Type B pancreatic cell (in vitro differentiated cells): ENCODE results near the gene STX2. TPM values are rescaled to one million over a fixed set of nuclear protein-coding genes. Genes with fewer than 3 reads are reported as not detected.
A peak's percentile ranks its signal among the peaks of the same experiment; 100 is the strongest.
"Not testable (repeated sequence)": the region's sequence is repeated elsewhere in the genome, so short reads cannot be mapped to it uniquely, and the experiment has no call there.

Experiments
- DNase-seq: peaks from one replicate; pipeline ENCODE4 v3.0.0; 2021; ENCODE audit warnings: mixed read lengths; ENCODE audit not compliant: unreplicated experiment; ENCODE audit errors: extremely low spot score
- H3K27ac Mint-ChIP-seq: 2 replicates; pipeline ENCODE4 v1.8.0; 2021; ENCODE audit warnings: mild to moderate bottlenecking, mixed read lengths
- H3K27me3 Mint-ChIP-seq: 2 replicates; pipeline ENCODE4 v1.8.0; 2021; ENCODE audit warnings: mixed read lengths
- H3K36me3 Mint-ChIP-seq: 2 replicates; pipeline ENCODE4 v1.8.0; 2021; ENCODE audit warnings: mixed read lengths
- H3K4me1 Mint-ChIP-seq: one replicate; pipeline ENCODE4 v1.8.0; 2021; ENCODE audit warnings: mixed read lengths; ENCODE audit not compliant: unreplicated experiment
- H3K4me3 Mint-ChIP-seq: 2 replicates; pipeline ENCODE4 v1.8.0; 2021; ENCODE audit warnings: mild to moderate bottlenecking, mixed read lengths
- H3K9me3 Mint-ChIP-seq: 2 replicates; pipeline ENCODE4 v1.8.0; 2021; ENCODE audit warnings: mixed read lengths
- CTCF ChIP-seq: fragments of 200-600 bp; sonication (generic); conservative IDR thresholded peaks from 2 replicates; pipeline ENCODE4 v1.5.0; 2021; ENCODE audit warnings: antibody characterized with exemption, mild to moderate bottlenecking
- total RNA-seq: library from RNA; stranded (reverse); gene quantifications from 2 replicates; pipeline ENCODE4 v1.2.1, GENCODE V29; 2021; ENCODE audit warnings: low replicate concordance

Gene STX2
- total RNA-seq, 1 donor from 2014 or later: 17.3 TPM

GRCh38 chr12:130872179-130873096 is 33.4 kb upstream of the STX2 start:
- H3K4me3 Mint-ChIP-seq: peak overlapping the region; percentile 96
- H3K4me1 Mint-ChIP-seq: peaks cover 32% of the 10 kb centered on the region
- no peak for DNase-seq
- no peak for TF ChIP-seq CTCF
- peak overlapping the region; percentile 94 for H3K27ac Mint-ChIP-seq
- peaks cover 44% of the 10 kb centered on the region for H3K36me3 Mint-ChIP-seq
- no peaks in the 10 kb centered on the region for H3K9me3 Mint-ChIP-seq
- H3K27me3 Mint-ChIP-seq: no peaks in the 10 kb centered on the region

- Mint-ChIP-seq H3K36me3 (peaks cover 34% of the 10 kb centered on the region), H3K4me3 (peak within 1 kb of the TSS; percentile 96), H3K9me3 (no peaks in the 10 kb centered on the region), H3K27ac (peak within 1 kb of the TSS; percentile 94), H3K4me1 (peaks cover 23% of the 10 kb centered on the region), H3K27me3 (no peaks in the 10 kb centered on the region)
- no peak for TF ChIP-seq CTCF
- DNase-seq: peak; percentile 93
Observed at GRCh38 chr12:130871286-130872178, 32.5 kb upstream of the STX2 start, which contains the start of gene RAN. Gene RAN (plus strand): TSS chr12:130872066. CDS start chr12:130872594, 528 bp downstream.

- peak; percentile 69 for TF ChIP-seq CTCF
- H3K27ac Mint-ChIP-seq: peak overlapping the region; percentile 92
- DNase-seq: no peak
- peaks cover 26% of the 10 kb centered on the region for H3K36me3 Mint-ChIP-seq
- H3K4me1 Mint-ChIP-seq: peaks cover 20% of the 10 kb centered on the region
- H3K4me3 Mint-ChIP-seq: peak overlapping the region; percentile 84
- H3K9me3 Mint-ChIP-seq: no peaks in the 10 kb centered on the region
- no peaks in the 10 kb centered on the region for H3K27me3 Mint-ChIP-seq
Observed at GRCh38 chr12:130870442-130871285, 31.6 kb upstream of the STX2 start.

DNA sequence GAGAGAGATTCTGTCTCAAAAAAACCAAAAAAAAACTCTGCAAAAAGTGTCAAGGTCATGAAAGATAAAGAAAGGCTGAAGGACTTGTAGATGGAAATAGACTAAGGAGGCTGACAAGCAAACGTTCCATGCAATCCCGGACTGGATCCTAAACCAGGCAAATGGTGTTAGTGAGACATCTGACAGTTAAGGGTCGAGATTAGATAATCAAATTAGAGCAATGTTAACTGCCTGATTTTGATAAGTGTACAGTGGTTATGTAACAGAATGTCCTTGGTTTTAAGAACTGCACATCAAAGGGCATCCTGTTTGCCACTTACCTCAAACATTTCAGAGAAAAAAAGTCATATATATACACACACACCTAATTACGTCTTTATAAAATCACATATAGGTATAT is 29.4 kb upstream of the STX2 start:
- Mint-ChIP-seq H3K4me3 (no peak overlapping the region), H3K4me1 (peaks cover 9% of the 10 kb centered on the region), H3K36me3 (peaks cover 9% of the 10 kb centered on the region), H3K27ac (peak overlapping the region; percentile 37), H3K9me3 (no peaks in the 10 kb centered on the region), H3K27me3 (no peaks in the 10 kb centered on the region)
- no peak for DNase-seq
- TF ChIP-seq CTCF: no peak

- H3K36me3 Mint-ChIP-seq: no peaks in the 10 kb centered on the region
- H3K27me3 Mint-ChIP-seq: no peaks in the 10 kb centered on the region
- no peak overlapping the region for H3K4me3 Mint-ChIP-seq
- peak; percentile 23 for TF ChIP-seq CTCF
- no peaks in the 10 kb centered on the region for H3K9me3 Mint-ChIP-seq
- DNase-seq: no peak
- peak overlapping the region; percentile 62 for H3K27ac Mint-ChIP-seq
- H3K4me1 Mint-ChIP-seq: no peaks in the 10 kb centered on the region
Observed at GRCh38 chr12:130863298-130863697, 24.2 kb upstream of the STX2 start.

DNA sequence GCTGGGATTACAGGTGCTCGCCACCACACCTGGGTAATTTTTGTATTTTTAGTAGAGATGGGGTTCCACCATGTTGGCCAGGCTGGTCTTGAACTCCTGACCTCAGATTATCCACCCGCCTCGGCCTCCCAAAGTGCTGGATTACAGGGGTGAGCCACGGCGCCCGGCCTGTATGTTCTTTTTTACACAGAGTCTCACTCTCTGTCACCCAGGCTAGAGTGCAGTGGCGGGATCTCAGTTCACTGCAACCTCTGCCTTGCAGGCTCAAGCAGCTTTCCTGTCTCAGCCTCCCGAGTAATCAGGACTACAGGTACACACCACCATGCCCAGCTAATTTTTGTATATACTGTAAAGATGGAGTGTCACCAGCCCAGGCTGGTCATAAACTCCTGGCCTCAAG is 23.7 kb upstream of the STX2 start:
- not testable (repeated sequence) for H3K9me3 Mint-ChIP-seq, H3K4me1 Mint-ChIP-seq, H3K4me3 Mint-ChIP-seq, H3K36me3 Mint-ChIP-seq, DNase-seq, H3K27me3 Mint-ChIP-seq
- H3K27ac Mint-ChIP-seq: peak overlapping the region; percentile 62
